SU-DHL-6 (cell line): ENCODE results near the gene TREML4.

Experiments used
- EZH2phosphoT487 ChIP-seq: fragments of 200-600 bp; sonication (generic), shearing (Covaris generic); conservative IDR thresholded peaks from 2 replicates; pipeline ENCODE4 v1.6.1; 2018; ENCODE audit warnings: mild to moderate bottlenecking, antibody characterized with exemption, low read length, moderate library complexity, mixed read lengths
- TF ChIP-seq, protein P1 (sequence below): fragments of 200-600 bp; sonication (generic); IDR thresholded peaks from one replicate; pipeline ENCODE4 v1.5.1; 2017; ENCODE audit warnings: antibody characterized with exemption, mild to moderate bottlenecking, low read length, moderate library complexity; ENCODE audit not compliant: insufficient read depth, poor library complexity, severe bottlenecking

DNA sequence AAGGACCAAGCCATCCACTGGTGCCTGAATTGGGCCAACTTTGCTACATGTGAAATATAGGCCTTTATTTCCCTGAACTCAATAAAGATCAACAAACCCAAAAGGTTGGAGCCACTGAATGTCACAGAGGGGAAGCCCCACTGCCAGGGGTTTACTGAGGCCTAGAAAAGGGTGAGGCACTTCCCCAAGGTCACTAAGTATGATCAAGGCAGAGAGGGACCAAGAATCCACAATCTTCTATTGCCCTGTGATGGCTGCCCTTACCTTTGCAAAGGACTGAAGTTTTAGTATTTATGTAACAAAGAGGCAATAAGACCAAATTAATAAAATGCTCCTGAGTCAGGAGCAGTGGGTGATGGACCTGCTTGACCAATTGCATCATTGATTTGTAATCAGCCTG, 40.3 kb downstream of the TREML4 start:
- TF ChIP-seq, protein P1, sequence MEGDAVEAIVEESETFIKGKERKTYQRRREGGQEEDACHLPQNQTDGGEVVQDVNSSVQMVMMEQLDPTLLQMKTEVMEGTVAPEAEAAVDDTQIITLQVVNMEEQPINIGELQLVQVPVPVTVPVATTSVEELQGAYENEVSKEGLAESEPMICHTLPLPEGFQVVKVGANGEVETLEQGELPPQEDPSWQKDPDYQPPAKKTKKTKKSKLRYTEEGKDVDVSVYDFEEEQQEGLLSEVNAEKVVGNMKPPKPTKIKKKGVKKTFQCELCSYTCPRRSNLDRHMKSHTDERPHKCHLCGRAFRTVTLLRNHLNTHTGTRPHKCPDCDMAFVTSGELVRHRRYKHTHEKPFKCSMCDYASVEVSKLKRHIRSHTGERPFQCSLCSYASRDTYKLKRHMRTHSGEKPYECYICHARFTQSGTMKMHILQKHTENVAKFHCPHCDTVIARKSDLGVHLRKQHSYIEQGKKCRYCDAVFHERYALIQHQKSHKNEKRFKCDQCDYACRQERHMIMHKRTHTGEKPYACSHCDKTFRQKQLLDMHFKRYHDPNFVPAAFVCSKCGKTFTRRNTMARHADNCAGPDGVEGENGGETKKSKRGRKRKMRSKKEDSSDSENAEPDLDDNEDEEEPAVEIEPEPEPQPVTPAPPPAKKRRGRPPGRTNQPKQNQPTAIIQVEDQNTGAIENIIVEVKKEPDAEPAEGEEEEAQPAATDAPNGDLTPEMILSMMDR, result no peak
- no peak for TF ChIP-seq EZH2phosphoT487
